ENCODE results near the gene GLYATL3.

GRCh38 chr6:49551078-49551865, 51.5 kb downstream of the GLYATL3 start:
- TF ChIP-seq CTCF (optimal IDR thresholded peaks at IDR 0.05 in 1 of 3, IDR thresholded peaks at IDR 0.05 in 1 of 3, conservative IDR thresholded peaks at IDR 0.05 in 1 of 3; ENCODE audit: extremely low read depth in 1 of 3, insufficient read depth in 2 of 3, low read length in 3 of 3) = no peak
- TF ChIP-seq EZH2 (IDR thresholded peaks at IDR 0.05; ENCODE audit: low read length) = no peak

All from keratinocyte (primary cell).